ENCODE measurements around the gene OR6J1. TPM values are rescaled to one million over a fixed set of nuclear protein-coding genes. Genes with fewer than 3 reads are reported as not detected.
"Not testable (repeated sequence)": the region's sequence is repeated elsewhere in the genome, so short reads cannot be mapped to it uniquely, and the experiment has no call there.

Gene OR6J1
- total RNA-seq, 4 donors from 2014 or later: not detected

DNA sequence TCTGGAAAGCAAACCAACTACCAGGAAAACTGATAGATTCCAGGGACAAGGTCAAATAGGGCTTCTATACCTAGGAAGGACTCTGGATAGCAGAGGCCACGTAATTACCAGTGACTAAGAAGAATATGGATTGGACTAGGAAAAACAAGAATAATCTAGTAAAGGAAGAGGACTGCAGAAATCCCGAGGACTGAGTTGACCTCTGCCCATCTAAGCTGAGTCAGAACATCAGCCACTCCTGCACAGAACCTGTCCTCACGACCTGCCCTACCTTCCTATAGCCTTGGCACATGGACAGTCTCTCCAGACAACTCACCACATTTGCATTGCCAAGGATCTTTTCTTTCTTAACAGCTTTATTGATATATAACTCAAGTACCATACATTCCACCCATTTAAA, 2.3 kb downstream of the OR6J1 start:
- no peaks in the 10 kb centered on the region for H3K9me3 ChIP-seq
- DNase-seq: no peak
- intact Hi-C loops (cut with DNase I): no loop called here
- no peaks in the 10 kb centered on the region for H3K4me1 ChIP-seq
- H3K27me3 ChIP-seq: no peaks in the 10 kb centered on the region
- H3K36me3 ChIP-seq: no peaks in the 10 kb centered on the region
- TF ChIP-seq POLR2A (IDR thresholded peaks at IDR 0.05): no peak
- TF ChIP-seq, protein P1, sequence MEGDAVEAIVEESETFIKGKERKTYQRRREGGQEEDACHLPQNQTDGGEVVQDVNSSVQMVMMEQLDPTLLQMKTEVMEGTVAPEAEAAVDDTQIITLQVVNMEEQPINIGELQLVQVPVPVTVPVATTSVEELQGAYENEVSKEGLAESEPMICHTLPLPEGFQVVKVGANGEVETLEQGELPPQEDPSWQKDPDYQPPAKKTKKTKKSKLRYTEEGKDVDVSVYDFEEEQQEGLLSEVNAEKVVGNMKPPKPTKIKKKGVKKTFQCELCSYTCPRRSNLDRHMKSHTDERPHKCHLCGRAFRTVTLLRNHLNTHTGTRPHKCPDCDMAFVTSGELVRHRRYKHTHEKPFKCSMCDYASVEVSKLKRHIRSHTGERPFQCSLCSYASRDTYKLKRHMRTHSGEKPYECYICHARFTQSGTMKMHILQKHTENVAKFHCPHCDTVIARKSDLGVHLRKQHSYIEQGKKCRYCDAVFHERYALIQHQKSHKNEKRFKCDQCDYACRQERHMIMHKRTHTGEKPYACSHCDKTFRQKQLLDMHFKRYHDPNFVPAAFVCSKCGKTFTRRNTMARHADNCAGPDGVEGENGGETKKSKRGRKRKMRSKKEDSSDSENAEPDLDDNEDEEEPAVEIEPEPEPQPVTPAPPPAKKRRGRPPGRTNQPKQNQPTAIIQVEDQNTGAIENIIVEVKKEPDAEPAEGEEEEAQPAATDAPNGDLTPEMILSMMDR (IDR thresholded peaks at IDR 0.05): no peak
- H3K27ac ChIP-seq: no peak overlapping the region
- H3K4me3 ChIP-seq (replicated peaks in 1 of 3): no peak overlapping the region
- 69 to 81% methylated on average over 3 of the region's 3 CpGs for whole genome bisulfite sequencing, 2 donors

- intact Hi-C loops (cut with DNase I): no loop called here
- Histone ChIP-seq H3K4me1 (no peaks in the 10 kb centered on the region), H3K36me3 (no peaks in the 10 kb centered on the region), H3K4me3 (replicated peaks in 1 of 3) (no peak overlapping the region), H3K9me3 (no peaks in the 10 kb centered on the region), H3K27ac (no peak overlapping the region), H3K27me3 (no peaks in the 10 kb centered on the region)
- no peak for TF ChIP-seq POLR2A (IDR thresholded peaks at IDR 0.05)
- TF ChIP-seq, protein P1 (IDR thresholded peaks at IDR 0.05): no peak
- DNase-seq: no peak
Measured at GRCh38 chr14:22640192-22640591, 4.0 kb downstream of the OR6J1 start.

GRCh38 chr14:22635980-22636379, 8.2 kb downstream of the OR6J1 start:
- H3K27me3 ChIP-seq; H3K9me3 ChIP-seq; H3K4me1 ChIP-seq; H3K4me3 ChIP-seq (replicated peaks in 1 of 3); DNase-seq; intact Hi-C loops (cut with DNase I); H3K27ac ChIP-seq; H3K36me3 ChIP-seq: not testable (repeated sequence)
- 75 to 88% methylated on average over 1 of the region's 1 CpG for WGBS, 2 donors

GRCh38 chr14:22634233-22634900, 9.8 kb downstream of the OR6J1 start:
- H3K4me3 ChIP-seq (replicated peaks in 1 of 3): no peak overlapping the region
- H3K27me3 ChIP-seq: no peaks in the 10 kb centered on the region
- no peak for DNase-seq
- intact Hi-C loops (cut with DNase I): no loop called here
- no peak overlapping the region for H3K27ac ChIP-seq
- 78 to 83% methylated on average over 8 of the region's 8 CpGs for WGBS, 2 donors
- H3K4me1 ChIP-seq: no peaks in the 10 kb centered on the region
- no peaks in the 10 kb centered on the region for H3K36me3 ChIP-seq
- TF ChIP-seq POLR2A (IDR thresholded peaks at IDR 0.05): no peak
- TF ChIP-seq, protein P1 (IDR thresholded peaks at IDR 0.05): no peak
- H3K9me3 ChIP-seq: no peaks in the 10 kb centered on the region

DNA sequence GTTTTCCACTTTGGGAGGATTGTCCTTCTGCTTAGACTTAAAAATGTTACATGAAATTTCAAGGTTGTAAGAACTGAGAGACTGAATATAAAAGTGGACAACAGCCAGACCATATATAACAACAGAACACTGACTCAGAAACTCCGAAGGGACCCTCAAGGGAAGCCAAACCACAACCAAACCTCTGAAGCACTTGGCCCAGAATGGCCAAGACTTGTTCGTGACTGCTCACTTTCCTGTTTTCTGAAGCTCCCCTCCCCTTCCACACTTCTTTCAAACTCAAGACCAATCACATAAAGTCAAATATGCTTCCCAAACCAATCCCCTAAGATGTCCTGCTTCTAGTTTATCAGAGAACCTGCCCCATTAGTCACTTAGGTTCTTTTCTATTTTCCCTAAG, 13.7 kb downstream of the OR6J1 start:
- H3K36me3 ChIP-seq: no peaks in the 10 kb centered on the region
- intact Hi-C loops (cut with DNase I): no loop called here
- TF ChIP-seq, protein P1 (IDR thresholded peaks at IDR 0.05): no peak
- no peak for TF ChIP-seq POLR2A (IDR thresholded peaks at IDR 0.05)
- H3K27me3 ChIP-seq: no peaks in the 10 kb centered on the region
- DNase-seq: no peak
- H3K4me1 ChIP-seq: peaks cover 5 to 7% of the 10 kb centered on the region in 2 donors
- no peak overlapping the region for H3K27ac ChIP-seq
- WGBS, 2 donors: 80 to 86% methylated on average over 2 of the region's 2 CpGs
- no peaks in the 10 kb centered on the region for H3K9me3 ChIP-seq
- H3K4me3 ChIP-seq (replicated peaks in 1 of 3): no peak overlapping the region

Data from thyroid gland (tissue), 4 donors.